8988T (cell line): ENCODE measurements around the gene RIBC2.
"Not testable (repeated sequence)": the region's sequence is repeated elsewhere in the genome, so short reads cannot be mapped to it uniquely, and the experiment has no call there.

Experiments used
- DNase-seq: peaks from one replicate; pipeline ENCODE4 v3.0.0; 2011

RIBC2 gene, protein sequence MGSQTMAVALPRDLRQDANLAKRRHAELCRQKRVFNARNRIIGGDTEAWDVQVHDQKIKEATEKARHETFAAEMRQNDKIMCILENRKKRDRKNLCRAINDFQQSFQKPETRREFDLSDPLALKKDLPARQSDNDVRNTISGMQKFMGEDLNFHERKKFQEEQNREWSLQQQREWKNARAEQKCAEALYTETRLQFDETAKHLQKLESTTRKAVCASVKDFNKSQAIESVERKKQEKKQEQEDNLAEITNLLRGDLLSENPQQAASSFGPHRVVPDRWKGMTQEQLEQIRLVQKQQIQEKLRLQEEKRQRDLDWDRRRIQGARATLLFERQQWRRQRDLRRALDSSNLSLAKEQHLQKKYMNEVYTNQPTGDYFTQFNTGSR

DNA sequence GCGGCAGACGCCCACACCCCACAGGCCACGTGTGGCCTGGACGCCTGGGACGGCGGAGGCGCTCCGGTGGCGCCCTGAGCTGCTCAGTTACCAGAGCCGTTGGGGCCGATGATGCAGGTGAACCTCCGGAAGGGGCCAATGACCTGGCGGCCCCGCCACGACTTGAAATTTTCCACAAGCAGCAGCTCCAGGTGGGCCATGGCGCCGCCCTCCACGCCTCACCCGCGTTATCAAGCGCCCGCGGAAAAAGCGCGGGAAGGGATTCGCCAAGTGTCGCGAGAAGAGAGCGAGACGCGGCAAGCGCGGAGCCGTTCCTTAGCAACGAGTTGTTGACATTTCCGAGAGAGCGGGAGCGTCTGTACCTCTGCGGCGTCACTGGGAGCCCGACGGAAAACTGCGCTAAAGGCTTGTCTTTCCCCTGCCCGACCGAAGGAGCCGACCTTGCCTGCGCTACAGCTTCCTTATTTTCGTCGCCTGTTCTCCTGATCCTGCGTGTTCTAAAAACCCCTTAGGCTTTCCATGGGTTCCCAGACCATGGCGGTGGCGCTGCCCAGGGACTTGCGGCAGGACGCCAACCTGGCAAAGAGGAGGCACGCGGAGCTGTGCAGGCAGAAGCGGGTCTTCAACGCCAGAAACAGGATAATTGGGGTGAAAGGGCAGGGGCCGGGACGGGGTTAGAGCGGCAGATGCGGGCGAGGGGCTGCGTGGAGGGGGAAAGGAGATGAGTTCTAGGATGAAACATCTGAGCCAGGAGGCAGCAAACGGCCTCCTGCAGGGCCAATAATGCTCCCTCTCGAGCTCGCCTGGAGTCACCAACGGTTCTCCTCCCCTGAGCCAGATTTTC, at the start of gene RIBC2, which contains the start of gene SMC1B:
TSS of gene RIBC2 (plus strand) at position 326 of the 844 bp plus-strand sequence. CDS start at position 520, 194 bp downstream.
TSS of gene SMC1B (minus strand) at position 232 of the 844 bp plus-strand sequence. CDS start at position 200, 32 bp downstream.
- DNase-seq: peak; percentile 61

DNA sequence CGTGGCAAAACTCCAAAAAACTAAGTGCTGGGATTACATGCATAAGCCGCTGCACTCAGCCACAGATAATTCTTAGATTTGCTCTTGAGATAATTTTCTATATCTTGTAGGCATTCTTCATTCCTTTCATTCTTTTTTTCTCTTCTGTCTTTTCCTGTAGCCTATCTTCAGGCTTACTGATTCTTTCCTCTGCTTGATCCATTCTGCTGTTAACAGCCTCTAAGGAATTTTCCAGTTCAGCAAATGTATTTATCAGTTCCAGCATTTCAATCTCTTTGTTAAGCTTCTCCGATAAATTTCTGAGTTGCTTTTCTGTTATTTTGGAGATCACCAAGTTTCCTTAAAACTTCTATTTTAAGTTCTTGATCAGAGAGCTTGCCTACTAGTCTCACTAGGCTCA, 46.8 kb upstream of the RIBC2 start:
- DNase-seq: no peak

DNA sequence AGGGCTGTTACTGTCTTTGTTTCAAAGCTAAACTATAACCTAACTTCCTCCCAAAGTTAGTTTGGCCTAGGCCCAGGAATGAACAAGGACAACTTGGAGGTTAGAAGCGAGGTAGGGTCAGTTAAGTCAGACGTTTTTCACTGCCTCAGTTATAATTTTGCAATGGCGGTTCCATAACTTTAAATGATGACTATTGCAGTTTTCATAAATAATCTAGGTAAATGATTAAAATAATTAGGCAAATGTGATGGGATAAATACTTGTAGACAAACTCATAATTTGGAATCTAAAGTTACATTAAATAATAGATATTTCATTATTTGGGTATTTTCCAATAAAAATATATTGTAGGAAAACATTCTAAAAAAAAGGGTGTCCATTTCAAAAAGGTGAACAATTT, 39.9 kb upstream of the RIBC2 start:
- not testable (repeated sequence) for DNase-seq

DNA sequence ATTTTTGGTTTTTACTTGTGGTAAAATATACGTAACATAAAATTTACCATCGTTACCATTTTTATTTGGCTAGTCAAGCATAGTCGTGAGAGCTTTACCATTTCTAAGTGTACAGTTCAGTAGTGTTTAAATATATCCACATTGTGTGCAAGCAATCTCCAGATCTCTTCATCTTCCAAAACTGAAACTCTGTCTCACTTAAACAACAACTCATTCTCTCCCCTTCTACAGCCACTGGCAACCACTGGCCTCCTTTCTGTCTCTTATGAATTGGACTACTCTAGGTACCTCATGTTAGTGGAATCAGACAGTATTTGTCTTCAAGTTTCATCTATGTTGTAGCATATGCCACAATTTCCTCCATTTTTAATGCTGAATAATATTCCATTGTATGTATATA, 37.5 kb upstream of the RIBC2 start:
- no peak for DNase-seq

DNA sequence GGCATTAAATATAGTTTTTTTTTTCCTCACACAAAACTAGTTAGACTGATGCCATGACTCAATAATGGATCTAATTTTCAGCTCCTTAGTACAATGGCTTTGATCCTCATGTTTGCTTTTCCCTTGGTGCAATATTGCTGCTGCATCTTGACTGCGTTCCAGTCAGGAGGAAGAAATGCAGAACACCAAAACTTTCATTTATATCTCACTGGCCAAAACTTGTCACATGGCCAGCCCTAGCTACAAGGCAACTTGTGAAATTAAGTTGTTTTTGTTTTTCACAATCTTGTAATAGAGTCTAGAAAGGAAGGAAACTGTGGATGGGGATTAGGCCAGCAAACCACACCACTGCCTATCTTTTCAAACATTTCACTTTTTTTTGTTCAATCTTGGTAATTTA, 36.8 kb upstream of the RIBC2 start:
- DNase-seq: no peak

DNA sequence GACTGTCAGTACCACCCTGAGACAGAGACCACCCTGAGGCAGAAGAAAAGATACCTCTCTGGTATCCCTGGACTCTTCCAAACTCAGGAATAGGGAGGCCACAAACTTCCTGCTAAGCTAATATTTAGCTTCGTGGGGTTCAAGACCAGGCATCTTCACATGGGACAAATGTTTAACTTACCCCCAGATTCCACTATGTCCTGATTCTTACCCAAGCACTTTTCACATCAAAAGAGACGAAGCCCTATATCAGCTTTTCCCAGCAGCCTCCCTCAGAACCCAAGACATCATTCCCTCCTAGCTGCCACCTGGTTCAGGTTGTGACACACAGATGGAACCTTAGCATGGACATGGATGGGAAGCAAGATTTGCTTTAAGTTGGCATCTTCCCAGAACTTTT, 32.1 kb upstream of the RIBC2 start:
- DNase-seq: no peak

DNA sequence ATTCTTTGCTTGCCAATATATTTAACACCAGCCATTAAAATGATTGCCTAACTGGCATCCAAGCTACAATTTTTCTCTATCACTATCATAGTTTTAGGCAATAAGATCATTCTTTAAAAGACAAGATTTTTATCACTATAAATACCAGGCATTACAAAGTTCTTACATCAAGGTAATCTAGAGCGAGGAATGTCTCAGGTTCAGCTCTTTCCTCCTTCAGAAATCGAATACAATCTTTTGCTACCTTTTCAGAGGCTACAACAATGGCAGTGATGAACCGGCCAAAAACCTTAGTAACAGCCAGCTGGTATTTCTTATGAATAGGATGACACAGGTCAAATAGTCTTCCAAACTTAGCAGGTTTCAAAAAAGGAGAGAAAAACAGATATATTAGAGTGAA, 23.9 kb upstream of the RIBC2 start:
- no peak for DNase-seq

DNA sequence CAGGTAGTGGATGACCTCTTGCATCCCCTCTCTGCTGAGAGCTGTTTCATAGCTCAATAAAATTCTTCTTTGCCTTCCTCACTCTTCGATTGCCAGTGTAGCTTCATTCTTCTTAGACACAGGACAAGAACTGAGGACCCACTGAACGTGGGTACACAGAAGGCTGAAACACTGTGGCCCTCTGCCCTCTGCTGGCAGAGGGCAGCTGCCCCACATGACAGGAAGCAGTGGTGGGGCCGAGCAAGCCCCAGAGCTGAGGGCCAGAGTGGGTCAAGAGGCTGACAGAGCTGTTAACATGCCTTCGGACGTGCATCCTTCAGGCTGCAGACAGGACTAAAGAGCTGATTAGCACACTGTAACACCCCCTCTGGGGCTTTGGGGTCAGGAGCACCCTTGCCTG, 15.7 kb upstream of the RIBC2 start:
- DNase-seq: no peak

DNA sequence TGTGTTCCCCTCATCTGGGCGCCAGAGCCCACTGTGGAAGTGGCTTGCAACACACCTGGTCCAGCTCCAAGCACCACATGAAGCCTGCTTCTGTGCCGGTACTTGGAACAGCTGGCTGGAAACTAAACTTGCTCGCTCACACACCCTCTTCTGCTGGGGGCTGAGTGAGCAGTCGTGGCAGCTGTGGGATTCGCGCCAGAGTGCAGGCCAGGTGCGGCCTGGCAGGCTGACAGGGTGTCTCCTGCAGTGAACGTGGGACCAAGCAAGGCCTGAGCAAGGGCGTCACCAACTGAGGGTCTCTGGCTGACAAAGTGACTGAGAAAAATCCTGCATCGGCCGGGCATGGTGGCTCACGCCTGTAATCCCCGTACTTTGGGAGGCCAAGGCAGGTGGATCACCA, 15.3 kb upstream of the RIBC2 start:
- DNase-seq: no peak

DNA sequence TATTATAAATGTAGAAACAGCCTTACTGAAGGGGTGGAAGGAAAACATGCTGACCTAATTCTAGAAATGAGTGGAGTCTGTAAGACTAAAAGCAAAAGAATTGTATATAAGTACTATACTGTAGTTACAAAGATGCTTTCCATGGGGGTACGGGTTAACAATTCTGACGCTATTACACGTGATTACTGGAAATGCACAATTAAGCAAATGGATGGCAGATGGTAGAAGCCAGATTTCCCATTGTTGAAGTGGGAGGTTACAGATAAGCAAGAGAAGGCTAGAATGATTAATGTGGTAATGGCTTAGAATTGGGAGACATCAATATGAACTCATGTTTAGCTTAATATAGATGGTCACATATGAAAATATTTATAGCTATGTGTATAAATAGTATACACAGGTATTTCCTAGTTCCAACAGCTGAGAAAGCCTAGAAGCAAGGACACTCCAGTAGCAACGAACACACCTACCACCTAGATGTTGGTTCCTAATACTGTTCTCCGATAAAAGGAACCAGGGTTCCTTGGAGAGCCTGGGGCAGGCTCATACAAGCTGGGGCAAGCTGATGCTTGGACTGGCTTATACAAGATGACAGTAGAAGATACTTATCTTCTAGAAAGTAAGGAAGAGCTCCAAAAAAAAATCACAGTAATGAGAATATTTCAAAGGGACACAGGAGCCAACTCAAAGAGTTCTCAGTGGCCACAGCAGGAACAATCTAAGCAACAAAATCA, 13.6 kb upstream of the RIBC2 start:
- DNase-seq: no peak

DNA sequence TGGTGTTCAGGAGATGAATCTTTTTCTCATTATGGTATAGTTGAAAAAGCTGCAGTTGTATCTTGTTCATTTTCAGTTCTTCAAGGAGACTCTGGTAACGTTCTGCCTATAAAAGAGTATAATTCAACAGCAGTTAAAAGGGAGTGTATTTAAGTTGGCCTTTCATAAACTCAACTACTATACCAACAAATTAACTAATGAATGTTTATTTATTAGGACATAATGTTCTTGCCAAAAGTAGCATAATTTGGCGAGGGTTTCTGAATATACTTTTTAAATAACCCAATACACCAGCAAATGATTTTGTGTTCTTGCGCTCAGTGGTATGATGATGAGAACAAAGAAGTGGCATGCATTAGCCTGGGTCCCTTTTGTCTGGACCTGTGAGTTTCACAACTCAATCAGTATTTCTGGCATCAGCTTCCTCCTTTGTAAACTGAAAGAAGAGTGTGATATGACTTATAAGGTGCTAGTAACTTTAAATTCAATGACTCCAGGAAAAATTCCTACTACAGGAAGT, 11.0 kb upstream of the RIBC2 start:
- no peak for DNase-seq

DNA sequence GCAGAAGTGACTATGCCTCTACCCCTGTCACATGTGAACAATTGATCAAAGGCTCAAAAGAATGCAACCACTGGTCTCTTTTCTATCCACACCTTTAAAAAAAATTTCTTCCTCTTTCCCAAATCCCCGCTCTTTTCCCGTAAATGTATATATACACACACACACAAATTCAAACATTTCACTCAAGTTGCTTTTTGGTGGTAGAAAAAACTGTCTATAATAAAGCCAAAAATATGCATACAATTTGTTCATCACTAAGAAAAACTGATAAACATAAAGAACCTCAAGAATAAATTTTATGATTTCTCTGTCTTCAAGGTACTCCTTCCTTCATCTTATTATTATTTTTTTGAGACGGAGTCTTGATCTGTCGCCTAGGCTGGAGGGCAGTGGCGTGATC, 5.7 kb upstream of the RIBC2 start:
- DNase-seq: no peak

DNA sequence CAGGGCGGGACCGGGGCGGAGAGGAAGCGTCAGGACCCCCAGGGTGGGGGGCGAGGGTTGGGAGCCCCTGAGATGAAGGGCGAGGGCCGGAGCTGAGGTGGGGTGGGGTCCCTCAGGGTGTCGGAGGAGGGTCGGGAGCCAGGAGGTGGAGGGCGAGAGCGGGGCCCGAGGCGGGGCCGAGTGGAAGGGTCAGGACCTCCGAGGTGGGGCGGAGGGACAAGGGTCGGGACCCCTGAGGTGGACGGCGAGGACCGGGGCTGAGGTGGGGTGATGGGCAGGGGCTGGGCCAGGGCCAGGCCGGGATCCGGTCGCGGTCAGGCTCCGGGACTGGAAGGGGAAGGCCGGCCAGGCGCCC, 503 bp upstream of the RIBC2 start:
- no peak for DNase-seq

DNA sequence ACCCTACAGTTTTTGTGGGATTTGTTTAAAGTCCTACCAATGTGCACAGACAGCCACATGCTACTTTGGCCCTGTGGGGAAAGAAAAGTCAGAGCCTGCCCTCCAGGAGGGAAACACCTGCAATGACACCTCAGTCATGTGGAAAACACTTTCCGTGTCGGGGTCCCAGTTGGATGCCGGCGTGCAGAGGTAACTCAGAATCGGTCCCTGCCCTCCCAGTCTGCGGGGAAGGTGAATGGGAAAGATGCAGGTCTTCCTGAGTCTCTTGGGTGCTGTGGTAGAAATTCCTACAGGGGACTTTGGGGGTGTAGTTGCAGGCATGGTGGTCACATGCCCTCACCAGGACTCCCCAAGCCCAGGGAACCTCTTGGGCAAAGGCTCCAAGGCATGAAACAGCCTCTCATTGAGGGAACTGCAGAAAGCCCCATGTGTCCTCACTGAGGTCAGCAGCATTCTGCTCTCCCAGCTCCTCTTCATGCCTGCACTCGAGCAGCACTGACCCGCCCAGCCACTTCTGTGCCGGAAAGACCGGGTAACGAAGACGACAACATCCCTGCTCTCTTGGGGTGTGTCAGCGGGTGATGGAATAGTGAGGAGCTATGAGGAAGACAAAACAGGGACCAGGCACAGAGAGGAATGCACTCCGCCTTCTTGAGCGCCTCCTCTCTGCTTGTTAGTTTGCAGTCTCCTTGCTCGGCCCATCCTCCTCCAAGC, 4.7 kb downstream of the RIBC2 start:
- no peak for DNase-seq

DNA sequence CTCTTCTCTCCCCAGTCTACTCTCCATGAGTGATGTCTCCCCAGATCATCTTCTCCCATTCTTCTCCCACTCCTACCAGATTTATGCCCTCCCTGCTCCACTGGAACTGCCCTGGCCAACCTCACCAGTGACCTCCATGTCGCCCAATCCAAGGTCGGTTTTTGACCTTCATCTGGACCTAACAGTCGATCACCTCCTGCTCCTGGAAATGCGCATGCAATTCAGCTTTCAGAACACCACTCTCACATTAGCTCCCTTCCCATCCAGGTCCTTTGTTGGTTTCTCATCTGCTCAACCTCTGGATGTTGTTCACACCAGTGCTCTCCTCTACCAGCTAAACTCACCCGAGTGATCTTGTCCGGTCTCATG, 5.3 kb downstream of the RIBC2 start:
- DNase-seq: no peak

DNA sequence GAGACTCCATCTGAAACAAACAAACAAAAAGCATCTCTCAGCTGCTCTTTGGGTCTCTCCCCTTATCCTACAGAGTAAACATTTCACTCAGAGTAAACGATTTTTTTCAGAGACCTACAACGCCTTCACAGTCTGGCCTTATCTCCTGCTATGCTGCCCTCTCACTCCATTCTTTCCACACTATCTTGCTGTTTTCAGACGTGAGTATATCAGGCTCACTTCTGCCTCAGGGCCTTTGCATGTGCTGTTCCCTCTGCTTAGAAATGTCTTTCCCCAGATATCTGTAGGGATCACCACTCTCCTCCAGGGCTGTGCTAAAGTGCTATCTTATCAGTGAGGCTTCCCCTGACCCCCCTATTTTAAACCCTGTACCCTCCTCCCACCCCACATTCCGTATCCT, 6.5 kb downstream of the RIBC2 start:
- no peak for DNase-seq

DNA sequence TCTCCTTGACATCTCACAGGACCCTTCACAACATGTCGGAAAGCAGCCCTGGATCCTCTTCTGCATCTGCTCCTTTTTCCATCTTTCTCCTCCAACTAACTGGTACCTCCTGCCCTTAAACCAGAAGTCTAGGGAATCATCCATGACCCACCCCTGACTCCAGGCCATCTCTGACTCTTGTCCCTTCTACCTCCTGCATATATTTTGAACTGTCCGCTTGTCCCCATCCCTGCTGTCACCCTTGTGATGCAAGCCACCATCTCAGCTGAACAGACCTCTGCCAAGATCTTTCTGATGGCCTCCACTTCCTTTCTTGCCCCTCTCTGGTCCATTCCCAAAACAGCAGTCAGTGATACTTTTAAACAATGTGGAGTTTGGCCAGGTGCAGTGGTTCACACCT, 7.0 kb downstream of the RIBC2 start:
- DNase-seq: no peak

DNA sequence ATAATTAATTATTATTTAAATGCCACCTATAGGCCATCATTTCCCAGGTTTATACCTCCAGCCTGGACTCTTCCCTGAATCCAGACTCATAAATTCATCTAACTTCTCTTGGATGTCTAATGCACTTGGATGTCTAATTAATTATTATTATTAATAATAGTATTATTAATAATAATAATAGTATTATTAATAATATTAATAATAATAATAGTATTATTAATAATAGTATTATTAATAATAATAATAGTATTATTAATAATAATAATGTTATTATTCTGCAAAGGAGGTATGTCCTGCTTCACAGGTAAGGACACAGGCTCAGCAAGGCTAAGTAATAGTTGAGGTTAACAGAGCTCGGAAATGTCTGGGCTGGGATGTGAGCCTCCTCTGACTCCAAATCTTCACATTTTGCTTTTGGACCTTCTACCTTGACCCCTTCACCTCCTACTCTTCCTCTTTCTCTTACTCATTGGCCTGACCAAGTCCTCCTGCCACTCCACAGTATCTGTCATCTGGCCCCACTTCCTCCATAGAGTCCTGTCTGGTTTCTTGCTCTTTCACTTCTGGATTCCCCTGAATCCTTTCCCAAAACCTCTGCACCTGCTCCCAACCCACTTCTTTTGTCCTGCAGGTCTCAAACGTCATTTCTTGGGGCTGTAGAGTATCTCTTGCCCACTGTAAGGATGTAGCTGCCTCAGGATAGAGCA, 8.0 kb downstream of the RIBC2 start:
- no peak for DNase-seq

DNA sequence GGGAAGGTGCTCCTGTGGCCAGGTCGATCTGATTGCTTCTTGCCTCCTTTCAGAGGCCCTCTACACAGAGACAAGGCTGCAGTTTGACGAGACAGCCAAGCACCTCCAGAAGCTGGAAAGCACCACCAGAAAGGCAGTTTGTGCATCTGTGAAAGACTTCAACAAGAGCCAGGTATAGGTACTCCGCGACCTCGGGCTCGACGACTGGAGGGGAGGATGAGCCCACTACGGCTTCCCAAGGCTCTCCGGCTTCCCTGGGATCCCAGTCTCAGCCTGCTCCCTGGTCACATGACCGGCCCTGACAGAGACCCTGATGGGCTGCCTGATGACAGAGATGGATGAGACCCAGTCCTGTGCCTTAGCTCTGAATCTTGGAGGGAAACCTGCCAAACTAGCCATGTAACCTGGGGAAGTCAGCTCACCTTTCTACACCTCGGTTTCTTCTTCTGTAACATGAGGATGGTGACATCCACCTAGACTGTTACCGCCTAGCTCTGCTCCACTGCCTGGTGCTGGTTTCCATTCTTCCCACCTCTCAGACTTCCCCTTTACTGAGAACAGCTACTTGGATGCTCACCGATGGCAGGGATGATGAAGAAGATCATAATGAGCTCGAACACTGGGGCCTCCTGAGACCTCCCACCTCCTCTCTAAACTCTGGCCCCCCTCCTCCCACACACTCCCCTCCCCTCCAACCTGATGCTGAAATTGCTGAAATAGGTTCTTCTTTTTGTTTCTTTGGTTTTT, 8.9 kb downstream of the RIBC2 start:
- no peak for DNase-seq

DNA sequence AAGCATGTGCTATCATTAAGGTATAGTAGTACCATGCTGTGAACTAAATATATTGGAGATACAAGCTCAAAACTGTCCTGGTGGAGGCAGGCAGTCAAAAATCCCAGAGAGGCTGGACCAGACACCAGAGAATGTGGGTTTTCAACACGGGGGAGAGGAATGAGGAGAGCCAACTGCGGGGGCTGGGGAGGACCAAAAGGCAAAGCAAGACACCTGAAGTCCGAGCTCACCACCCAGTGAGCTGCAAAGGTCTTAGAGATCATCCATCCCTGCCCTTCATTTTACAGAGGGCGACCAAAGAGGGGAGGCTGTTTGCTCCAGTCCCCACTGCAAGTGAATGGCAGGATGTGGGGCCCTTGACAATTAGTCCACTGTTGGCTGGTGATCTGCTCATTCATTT, 10.0 kb downstream of the RIBC2 start:
- DNase-seq: no peak

DNA sequence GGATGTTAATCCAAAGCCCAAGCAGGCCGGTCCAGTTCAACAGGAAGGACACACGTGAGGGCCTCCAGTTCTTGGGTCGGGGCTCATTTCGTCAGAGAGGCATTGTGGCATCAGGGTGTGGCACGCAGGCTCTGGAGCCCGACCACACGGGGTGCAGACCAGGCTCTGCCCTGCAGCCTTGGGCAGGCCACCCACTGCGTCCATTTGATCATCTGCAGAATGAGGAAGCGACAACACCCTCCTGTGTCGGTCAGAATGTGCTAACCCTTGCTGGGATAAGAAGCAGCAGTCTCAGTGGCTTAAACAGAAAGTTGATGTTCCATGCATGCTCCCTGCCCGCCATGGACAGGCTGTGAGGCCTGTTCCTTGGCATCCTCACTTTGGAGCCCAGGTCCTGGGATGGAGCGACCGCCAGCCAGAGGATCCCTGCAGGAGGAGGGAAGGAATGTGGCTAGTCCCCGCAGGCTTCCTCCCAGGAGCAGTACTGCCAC, 10.8 kb downstream of the RIBC2 start:
- DNase-seq: no peak
